GM06990 (cell line): ENCODE results near the gene ACTA2.

ENCODE experiments used
- DNase-seq: peaks from one replicate; pipeline ENCODE4 v3.0.0-alpha.2; 2011; ENCODE audit not compliant: insufficient read length; ENCODE audit errors: extremely low read depth
- H3K27me3 ChIP-seq: replicated peaks from 2 replicates; pipeline ENCODE4 v1.6.0; 2011; ENCODE audit warnings: low read length; ENCODE audit not compliant: control insufficient read depth, insufficient read depth
- H3K36me3 ChIP-seq: 2 replicates; pipeline ENCODE4 v1.5.1; 2011; ENCODE audit warnings: low read length; ENCODE audit not compliant: control insufficient read depth, insufficient read depth
- H3K4me3 ChIP-seq: replicated peaks from 2 replicates; pipeline ENCODE4 v1.5.1; 2011; ENCODE audit warnings: low read depth, mild to moderate bottlenecking, control low read depth, low read length
- CTCF ChIP-seq: IDR thresholded peaks from 2 replicates; pipeline ENCODE4 v1.5.1; 2011; ENCODE audit warnings: low read length, control low read depth, mild to moderate bottlenecking, inconsistent platforms; ENCODE audit not compliant: insufficient read depth, poor library complexity, severe bottlenecking

Gene ACTA2

GRCh38 chr10:88995156-88995876 is 42.7 kb upstream of the ACTA2 start:
- Histone ChIP-seq H3K4me3 (peak overlapping the region; percentile 34), H3K27me3 (no peaks in the 10 kb centered on the region), H3K36me3 (no peaks in the 10 kb centered on the region; the same call in 1 of the 2 replicates)
- DNase-seq = no peak
- TF ChIP-seq CTCF = no peak

DNA sequence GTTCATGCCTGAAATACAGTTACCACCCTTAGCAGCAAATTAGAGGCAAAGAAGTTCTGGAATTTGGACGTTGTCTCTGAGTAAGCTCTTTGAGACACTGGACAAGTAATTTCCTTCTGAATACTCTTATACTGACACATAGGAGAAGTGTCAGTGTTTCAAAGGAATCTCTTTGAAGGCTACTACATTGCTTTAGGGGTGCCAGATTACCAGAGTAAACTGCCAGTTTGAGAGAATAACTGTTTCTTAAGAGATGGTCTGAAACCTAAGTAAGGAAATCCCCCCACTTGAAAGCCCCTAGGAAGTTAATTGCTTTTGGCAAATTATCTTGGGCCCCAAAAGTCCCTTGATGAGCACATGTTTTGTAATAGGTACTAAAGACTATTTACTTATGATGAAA is 41.4 kb upstream of the ACTA2 start:
- TF ChIP-seq CTCF = no peak
- Histone ChIP-seq H3K27me3 (no peaks in the 10 kb centered on the region), H3K36me3 (no peaks in the 10 kb centered on the region; the same call in 1 of the 2 replicates), H3K4me3 (peak overlapping the region; percentile 95)
- no peak for DNase-seq

GRCh38 chr10:88992921-88993524 is 40.5 kb upstream of the ACTA2 start:
- DNase-seq = no peak
- Histone ChIP-seq H3K27me3 (no peaks in the 10 kb centered on the region), H3K4me3 (peak overlapping the region; percentile 95), H3K36me3 (no peaks in the 10 kb centered on the region; the same call in 1 of the 2 replicates)
- no peak for TF ChIP-seq CTCF

DNA sequence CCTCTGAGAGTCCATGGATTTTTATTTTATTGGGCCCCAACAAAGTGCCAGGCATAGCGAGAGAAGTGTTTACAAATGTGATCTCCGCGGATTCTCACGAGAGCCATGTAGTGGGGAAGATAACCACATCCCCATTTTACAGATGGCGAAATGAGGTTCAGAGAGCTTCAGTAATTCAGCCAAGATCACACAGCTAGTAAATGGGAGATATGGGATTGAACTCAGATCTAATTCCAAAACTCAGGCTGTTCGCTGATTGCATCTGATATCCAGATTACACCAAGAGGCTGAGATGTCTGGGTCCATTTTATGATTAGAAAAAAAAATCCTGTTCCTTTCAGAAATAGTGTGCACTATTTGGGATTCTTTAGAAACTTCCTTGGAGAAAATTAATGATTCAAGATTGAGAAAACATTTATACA is 39.3 kb upstream of the ACTA2 start:
- no peak for DNase-seq
- no peaks in the 10 kb centered on the region for H3K27me3 ChIP-seq
- peak overlapping the region; percentile 95 for H3K4me3 ChIP-seq
- TF ChIP-seq CTCF = no peak
- H3K36me3 ChIP-seq = no peaks in the 10 kb centered on the region; the same call in 1 of the 2 replicates

GRCh38 chr10:88991161-88991898 is 38.8 kb upstream of the ACTA2 start:
- Histone ChIP-seq H3K36me3 (no peaks in the 10 kb centered on the region; the same call in 1 of the 2 replicates), H3K27me3 (no peaks in the 10 kb centered on the region), H3K4me3 (peak overlapping the region; percentile 95)
- peak; percentile 86 for DNase-seq
- peak; percentile 34 for TF ChIP-seq CTCF
